Breast epithelium (tissue), 3 donors: ENCODE measurements around the gene RHBDF1.

Experiments used
- POLR2A ChIP-seq: fragments of 450-650 bp; IDR thresholded peaks from one replicate; pipeline ENCODE4 v1.6.1; 2016; ENCODE audit warnings: antibody characterized with exemption, mild to moderate bottlenecking, moderate library complexity
- POLR2AphosphoS5 ChIP-seq, 3 donors: sonication (generic); formaldehyde crosslinking; IDR thresholded peaks; one replicate each; pipeline ENCODE4 v1.6.1; 2017; ENCODE audit warnings: antibody characterized with exemption in 3 of 3
- TF ChIP-seq, protein P1 (sequence below), 3 donors: fragments of 450-650 bp; IDR thresholded peaks; one replicate each; pipeline ENCODE4 v1.5.1; 2016 to 2017; ENCODE audit warnings: antibody characterized with exemption in 3 of 3, mild to moderate bottlenecking in 3 of 3, moderate library complexity in 3 of 3

DNA sequence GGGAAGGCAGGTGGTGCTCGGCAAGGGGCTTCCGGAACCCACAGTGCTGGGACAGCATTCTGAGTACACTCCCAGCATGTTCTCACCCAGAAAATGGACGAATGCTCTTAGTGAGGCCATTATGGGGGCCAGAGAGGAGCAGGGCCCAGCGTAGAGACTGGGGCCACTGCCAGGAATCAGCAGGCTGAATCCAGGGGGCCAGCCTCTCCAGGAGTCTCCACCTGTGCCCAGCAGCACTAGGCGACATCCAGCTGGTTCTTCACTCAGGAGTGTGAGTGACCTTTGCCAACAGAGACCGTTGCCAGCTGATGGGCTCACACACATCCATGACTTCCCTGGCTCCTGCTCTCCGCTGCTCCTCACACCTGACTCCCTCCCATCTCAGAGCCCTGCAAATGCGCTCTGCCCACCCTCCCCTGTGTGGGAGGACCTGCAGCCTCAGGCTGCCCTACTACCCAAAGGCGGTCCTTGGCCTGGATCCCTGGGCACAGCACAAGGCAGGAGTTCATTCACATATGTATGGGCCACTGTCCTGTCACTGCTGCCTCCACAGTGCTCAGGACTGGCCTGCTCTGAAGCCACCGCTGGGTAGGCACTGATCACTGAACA is 5.1 kb downstream of the RHBDF1 start:
- TF ChIP-seq, protein P1, sequence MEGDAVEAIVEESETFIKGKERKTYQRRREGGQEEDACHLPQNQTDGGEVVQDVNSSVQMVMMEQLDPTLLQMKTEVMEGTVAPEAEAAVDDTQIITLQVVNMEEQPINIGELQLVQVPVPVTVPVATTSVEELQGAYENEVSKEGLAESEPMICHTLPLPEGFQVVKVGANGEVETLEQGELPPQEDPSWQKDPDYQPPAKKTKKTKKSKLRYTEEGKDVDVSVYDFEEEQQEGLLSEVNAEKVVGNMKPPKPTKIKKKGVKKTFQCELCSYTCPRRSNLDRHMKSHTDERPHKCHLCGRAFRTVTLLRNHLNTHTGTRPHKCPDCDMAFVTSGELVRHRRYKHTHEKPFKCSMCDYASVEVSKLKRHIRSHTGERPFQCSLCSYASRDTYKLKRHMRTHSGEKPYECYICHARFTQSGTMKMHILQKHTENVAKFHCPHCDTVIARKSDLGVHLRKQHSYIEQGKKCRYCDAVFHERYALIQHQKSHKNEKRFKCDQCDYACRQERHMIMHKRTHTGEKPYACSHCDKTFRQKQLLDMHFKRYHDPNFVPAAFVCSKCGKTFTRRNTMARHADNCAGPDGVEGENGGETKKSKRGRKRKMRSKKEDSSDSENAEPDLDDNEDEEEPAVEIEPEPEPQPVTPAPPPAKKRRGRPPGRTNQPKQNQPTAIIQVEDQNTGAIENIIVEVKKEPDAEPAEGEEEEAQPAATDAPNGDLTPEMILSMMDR (IDR thresholded peaks at IDR 0.05): no peak
- TF ChIP-seq POLR2AphosphoS5 (IDR thresholded peaks at IDR 0.05) (no peak), POLR2A (no peak)
